HG03196 (cell line): ENCODE data around the gene MYMX.

ENCODE experiments used
- ATAC-seq: cut with Tn5 transposase; IDR thresholded peaks from one replicate; pipeline ENCODE4 v1.9.1; 2021; ENCODE audit not compliant: unreplicated experiment

Gene MYMX

DNA sequence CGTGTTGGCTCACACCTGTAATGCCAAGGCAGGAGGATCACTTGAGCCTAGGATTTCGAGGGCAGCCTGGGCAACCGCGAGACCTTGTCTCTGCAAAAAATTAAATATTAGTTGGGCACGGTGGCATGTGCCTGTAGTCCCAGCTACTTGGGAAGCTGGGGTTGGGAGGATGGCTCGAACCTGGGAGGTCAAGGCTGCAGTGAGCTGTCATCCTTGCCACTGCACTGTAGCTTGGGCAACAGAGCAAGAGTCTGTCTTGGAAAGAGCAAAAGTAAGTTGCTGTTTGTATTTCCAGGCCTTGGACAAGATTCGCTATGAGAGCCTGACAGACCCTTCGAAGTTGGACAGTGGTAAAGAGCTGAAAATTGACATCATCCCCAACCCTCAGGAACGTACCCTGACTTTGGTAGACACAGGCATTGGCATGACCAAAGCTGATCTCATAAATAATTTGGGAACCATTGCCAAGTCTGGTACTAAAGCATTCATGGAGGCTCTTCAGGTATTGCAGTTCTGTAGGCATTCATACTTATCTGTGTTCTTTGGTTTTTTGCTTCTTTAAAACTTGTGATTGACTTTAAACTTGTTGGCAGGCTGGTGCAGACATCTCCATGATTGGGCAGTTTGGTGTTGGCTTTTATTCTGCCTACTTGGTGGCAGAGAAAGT is 32.5 kb downstream of the MYMX start:
- no peak for ATAC-seq

- ATAC-seq: no peak
These were observed 33.5 kb downstream of the MYMX start for GRCh38 chr6:44250067-44250717.

GRCh38 chr6:44250718-44251123 is 34.0 kb downstream of the MYMX start:
- no peak for ATAC-seq

- no peak for ATAC-seq
These were observed 35.1 kb downstream of the MYMX start for GRCh38 chr6:44251576-44252524.

DNA sequence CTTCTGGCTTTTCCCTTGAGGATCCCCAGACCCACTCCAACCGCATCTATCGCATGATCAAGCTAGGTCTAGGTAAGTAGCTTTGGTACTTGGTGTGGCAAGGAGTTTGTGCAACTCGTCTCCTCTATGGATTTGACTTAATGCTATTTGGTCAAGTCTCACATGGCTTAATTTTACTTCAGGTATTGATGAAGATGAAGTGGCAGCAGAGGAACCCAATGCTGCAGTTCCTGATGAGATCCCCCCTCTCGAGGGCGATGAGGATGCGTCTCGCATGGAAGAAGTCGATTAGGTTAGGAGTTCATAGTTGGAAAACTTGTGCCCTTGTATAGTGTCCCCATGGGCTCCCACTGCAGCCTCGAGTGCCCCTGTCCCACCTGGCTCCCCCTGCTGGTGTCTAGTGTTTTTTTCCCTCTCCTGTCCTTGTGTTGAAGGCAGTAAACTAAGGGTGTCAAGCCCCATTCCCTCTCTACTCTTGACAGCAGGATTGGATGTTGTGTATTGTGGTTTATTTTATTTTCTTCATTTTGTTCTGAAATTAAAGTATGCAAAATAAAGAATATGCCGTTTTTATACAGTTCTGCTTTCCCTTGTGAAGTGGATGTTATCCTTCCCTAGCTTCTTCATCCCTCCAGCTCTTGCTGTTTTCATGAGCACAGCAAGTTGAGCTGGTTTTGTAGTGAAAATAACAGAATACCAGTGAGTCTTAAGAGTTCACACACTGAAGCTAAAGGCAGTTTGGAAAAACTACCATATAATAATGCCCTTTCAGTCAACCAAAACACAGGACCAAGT is 36.8 kb downstream of the MYMX start:
- ATAC-seq: no peak

GRCh38 chr6:44254191-44255104 is 37.7 kb downstream of the MYMX start:
- ATAC-seq: no peak

GRCh38 chr6:44255105-44255808 is 38.5 kb downstream of the MYMX start:
- ATAC-seq: no peak

DNA sequence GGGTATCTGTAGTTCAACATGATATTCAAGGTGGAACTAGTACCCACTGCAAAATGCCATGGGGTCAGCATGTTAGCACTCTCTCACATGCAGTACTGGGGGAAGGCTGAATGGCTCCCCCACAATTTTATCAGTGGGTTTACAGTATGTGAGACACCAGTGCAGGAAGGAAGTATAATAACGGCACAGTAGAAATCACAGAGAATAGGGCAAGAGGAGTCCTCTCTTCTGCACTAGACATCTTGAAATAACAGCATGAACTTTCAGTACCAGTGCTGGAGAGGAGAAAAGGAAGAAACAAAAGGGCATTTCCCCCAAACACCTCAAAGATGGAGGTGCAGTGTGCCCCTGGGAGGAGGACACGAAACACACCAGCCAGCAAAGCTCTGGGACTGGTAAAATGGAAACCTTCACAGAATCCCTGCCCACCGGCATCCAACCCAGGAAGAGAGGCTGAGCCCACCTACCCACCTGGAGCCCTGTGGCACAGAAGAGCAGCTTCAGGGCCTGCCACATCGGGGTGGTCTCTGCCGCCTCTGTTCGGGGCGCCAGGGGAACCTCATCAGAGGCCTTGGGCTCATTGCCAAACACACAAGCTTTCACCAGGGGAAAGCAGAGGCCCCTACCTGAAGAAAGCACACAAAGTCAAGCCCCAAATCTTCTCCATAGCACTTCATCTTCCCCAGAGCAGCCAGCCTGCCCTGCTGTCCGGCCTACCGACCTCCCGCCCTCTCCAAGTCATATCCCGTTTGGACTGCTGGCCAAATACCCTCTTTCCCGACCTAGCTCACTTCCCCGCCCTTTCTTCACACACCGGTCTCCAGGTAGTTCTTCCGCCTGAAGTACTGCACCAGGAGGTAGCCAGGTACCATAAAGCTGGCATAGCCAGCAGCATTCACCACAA is 39.4 kb downstream of the MYMX start:
- ATAC-seq: no peak

- ATAC-seq: no peak
These were observed 40.0 kb downstream of the MYMX start for GRCh38 chr6:44256775-44257024.

GRCh38 chr6:44257025-44257752 is 40.5 kb downstream of the MYMX start, which contains the start of gene SLC35B2:
SLC35B2 (minus strand) TSS chr6:44257528; CDS start chr6:44257410, 118 bp downstream.
- peak; percentile 48 for ATAC-seq

GRCh38 chr6:44257753-44258324 is 41.1 kb downstream of the MYMX start:
- peak; percentile 15 for ATAC-seq

DNA sequence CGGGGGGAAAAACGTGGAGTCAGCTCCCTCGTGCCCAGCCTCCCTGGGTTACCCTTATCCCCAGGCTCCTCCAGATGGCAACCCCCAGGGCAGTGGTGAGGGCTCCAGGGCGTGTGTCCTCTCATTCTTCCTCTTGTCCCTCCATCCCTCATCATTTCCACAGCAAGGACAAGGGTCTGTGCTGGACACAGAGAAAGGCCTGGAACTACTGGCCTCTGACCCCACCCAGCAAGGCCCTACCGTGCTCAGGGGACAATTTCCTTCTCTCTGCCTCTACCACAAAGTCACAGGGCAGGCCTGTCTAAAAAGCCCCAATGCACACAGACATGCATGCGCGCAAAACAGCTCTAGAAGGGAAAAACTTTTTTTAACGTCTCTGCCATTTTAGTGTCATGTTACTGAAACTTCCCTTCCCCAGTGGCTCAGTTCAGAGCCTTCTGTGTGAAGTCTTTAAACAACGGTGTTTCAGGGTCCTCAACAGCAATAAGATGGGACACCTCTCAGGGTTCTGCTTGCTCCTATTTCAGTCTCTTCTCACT is 41.7 kb downstream of the MYMX start:
- ATAC-seq: no peak

DNA sequence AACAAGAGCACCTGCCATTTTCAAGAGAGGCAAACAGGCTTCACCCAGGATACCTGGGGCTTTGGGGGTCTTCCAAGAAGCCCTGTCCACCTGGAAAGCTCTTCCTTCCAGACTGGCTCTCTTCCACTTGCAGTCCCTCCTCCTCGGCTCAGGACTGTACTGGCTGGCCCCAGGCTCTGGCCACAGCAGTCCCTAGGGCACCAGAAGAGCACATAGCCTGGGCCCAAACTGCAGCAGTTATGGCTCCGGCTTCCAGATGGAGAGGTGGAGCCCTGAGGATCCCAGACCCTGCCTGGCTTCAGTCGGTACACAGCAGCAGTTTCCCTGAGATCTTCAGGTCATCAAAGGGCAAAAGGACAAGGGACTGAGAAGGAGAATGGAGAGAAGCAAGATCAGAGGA is 42.2 kb downstream of the MYMX start:
- ATAC-seq: no peak

GRCh38 chr6:44260011-44260410 is 43.3 kb downstream of the MYMX start:
- ATAC-seq: no peak

DNA sequence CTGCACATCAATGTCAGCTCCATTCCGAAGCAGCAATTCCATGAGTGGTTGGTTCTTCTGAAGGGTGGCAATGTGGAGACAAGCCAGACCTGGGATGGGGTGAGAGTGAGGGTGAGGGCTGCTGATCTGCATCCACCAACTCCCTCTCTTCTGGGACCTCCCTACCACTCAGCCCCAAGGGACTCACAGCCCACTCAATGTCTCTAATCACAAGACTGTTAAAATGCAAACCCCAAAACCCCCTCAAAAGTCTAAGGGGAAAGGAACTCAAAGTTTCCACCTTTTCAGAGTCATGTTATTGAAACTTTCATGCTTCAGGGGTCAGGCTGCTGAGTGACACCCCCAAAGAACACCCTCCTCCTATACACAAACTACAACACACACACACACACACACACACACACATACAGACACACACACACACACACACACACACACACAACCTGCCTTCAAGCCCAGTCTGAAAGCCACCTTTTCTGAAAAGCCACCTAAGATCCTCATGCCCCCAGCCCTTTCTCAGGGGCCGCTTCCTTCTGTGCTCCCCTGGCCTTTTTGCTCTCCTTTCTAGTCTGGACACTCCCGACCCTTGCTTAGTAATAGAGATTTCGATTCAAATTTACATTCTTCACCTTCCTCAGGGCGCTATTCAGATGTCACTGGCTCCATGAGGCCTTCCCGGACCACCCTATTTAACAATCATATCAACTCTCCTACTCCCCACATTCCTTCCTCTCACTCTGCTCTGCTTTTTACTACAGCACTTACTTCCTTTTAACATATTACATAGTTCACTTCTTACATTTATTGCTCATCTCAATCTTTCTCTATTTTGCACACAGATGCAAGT is 43.9 kb downstream of the MYMX start:
- ATAC-seq: no peak

DNA sequence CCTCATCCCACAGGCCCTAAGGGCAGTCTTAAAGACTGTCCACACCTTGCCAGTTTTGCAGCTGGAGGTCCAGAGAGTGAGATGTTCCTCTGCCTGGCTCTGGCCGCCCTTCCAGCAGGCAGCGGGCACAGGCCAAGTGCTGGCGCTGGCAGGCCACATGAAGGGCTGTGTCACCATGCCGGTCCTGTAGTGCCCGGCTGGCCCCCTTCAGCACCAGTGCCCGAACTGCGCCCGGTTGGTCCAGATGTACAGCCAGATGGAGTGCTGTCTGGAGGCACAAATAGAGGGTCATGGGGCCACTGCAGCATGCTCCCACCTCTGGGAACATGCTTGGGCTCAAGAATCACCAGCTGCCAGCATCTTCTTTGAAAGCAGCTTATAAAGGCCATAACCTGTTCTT is 44.9 kb downstream of the MYMX start:
- ATAC-seq: no peak
